ENCODE results near the gene YIF1A. TPM values are rescaled to one million over a fixed set of nuclear protein-coding genes. Genes with fewer than 3 reads are reported as not detected.

Gene YIF1A
- total and polyA plus RNA-seq, 2 of the 4 experiments (the other 2 are of a cell fraction), result 128 to 207 TPM

- WGBS, 2 experiments (ENCODE audit: extremely low coverage in 2 of 2, insufficient read length in 1 of 2), result 94% methylated on average over 8 of the region's 12 CpGs; no CpG with 5 or more reads in 1 of the 2 experiments
- H2AK5ac ChIP-seq (ENCODE audit: low read depth, low read length), result no peak overlapping the region
- TF ChIP-seq MAZ (IDR thresholded peaks at IDR 0.05; ENCODE audit: borderline replicate concordance, low read depth, low read length) (no peak), MXI1 (IDR thresholded peaks at IDR 0.05; ENCODE audit: borderline replicate concordance, low read depth, low read length) (no peak), BHLHE40 (IDR thresholded peaks at IDR 0.05; ENCODE audit: low read depth, low read length) (no peak), MAFK (IDR thresholded peaks at IDR 0.05; ENCODE audit: low read depth, low read length) (no peak), RAD21 (IDR thresholded peaks at IDR 0.05; ENCODE audit: low read length) (no peak), NFE2L2 (IDR thresholded peaks at IDR 0.05; ENCODE audit: low read depth, low read length) (no peak), POLR2A (IDR thresholded peaks at IDR 0.05; ENCODE audit: low read depth, low read length) (no peak), RCOR1 (IDR thresholded peaks at IDR 0.05; ENCODE audit: insufficient replicate concordance, low read length) (no peak), FOS (IDR thresholded peaks at IDR 0.05; ENCODE audit: low read depth, low read length) (no peak), SMC3 (IDR thresholded peaks at IDR 0.05; ENCODE audit: low read depth, low read length) (no peak), CHD1 (IDR thresholded peaks at IDR 0.05; ENCODE audit: low read depth, low read length) (no peak), ELK1 (IDR thresholded peaks at IDR 0.05; ENCODE audit: borderline replicate concordance, low read depth, low read length) (no peak), CEBPB (IDR thresholded peaks at IDR 0.05; ENCODE audit: low read depth, low read length) (no peak), CTCF (conservative IDR thresholded peaks at IDR 0.05; ENCODE audit: low read depth, low read length) (no peak)
- no peak overlapping the region for H3K56ac ChIP-seq (ENCODE audit: extremely low read depth, insufficient read depth, low read length)
- H3K4ac ChIP-seq (ENCODE audit: low read depth, low read length), result no peak overlapping the region
- POLR2A ChIA-PET (ENCODE audit: unreplicated experiment), result no interaction called here
- H3K27me3 ChIP-seq (ENCODE audit: control insufficient read depth, insufficient read depth, low read length), result no peaks in the 10 kb centered on the region
- H4K8ac ChIP-seq (ENCODE audit: low read depth in 2 of 2, low read length in 2 of 2), result no peak overlapping the region
- no peak overlapping the region for H2AFZ ChIP-seq (replicated peaks; ENCODE audit: low read length, poor library complexity)
- peaks cover 50% of the 10 kb centered on the region for H3K36me3 ChIP-seq (ENCODE audit: control insufficient read depth, insufficient read depth, low read length)
- peak overlapping the region; percentile 43 for H2AK9ac ChIP-seq (replicated peaks; ENCODE audit: low read depth, low read length, poor library complexity)
- no peak overlapping the region for H3K9ac ChIP-seq (ENCODE audit: low read depth, low read length)
- no peak overlapping the region for H3K4me3 ChIP-seq (ENCODE audit: insufficient read depth, low read depth, low read length)
- in situ Hi-C loops (cut with MboI; ENCODE audit: low sequenced_read_pairs), result no loop called here
- dilution Hi-C loops (cut with HindIII; ENCODE audit: low sequenced_read_pairs, unreplicated experiment), result no loop called here
- H4K20me1 ChIP-seq (ENCODE audit: insufficient read depth, low read length), result peaks cover 25% of the 10 kb centered on the region
- H4K5ac ChIP-seq (ENCODE audit: low read depth, low read length), result no peak overlapping the region
- intact Hi-C loops (cut with micrococcal nuclease), result no loop called here
- ATAC-seq (ENCODE audit: low read depth), result no peak
- H3K79me1 ChIP-seq (ENCODE audit: low read depth in 1 of 2, low read length in 2 of 2), result peaks cover 21 to 51% of the 10 kb centered on the region in 2 experiments
- no peak overlapping the region for H2BK20ac ChIP-seq (ENCODE audit: low read depth, low read length)
- DNase-seq, result no peak
- H3K9me1 ChIP-seq (ENCODE audit: insufficient read depth, low read length), result no peaks in the 10 kb centered on the region; the same call in 1 of the 2 replicates
- H3K4me1 ChIP-seq (ENCODE audit: control insufficient read depth, insufficient read depth, low read length), result peaks cover 8% of the 10 kb centered on the region; the same call in 1 of the 2 replicates
- no peaks in the 10 kb centered on the region for H3K9me3 ChIP-seq (ENCODE audit: control insufficient read depth, insufficient read depth, low read length)
- H4K91ac ChIP-seq (ENCODE audit: insufficient read depth, low read depth, low read length), result no peak overlapping the region
- H3K27ac ChIP-seq (ENCODE audit: insufficient read depth, low read length), result no peak overlapping the region
- no TSS peak for BruUV-seq (replicated peaks)
- no peak overlapping the region for H3K18ac ChIP-seq (ENCODE audit: low read depth, low read length)
- no peak overlapping the region for H2BK15ac ChIP-seq (ENCODE audit: low read depth, low read length)
- CTCF ChIA-PET, result no interaction called here
- no peak overlapping the region for H2BK5ac ChIP-seq (ENCODE audit: low read depth, low read length, poor library complexity, severe bottlenecking)
- H3K4me2 ChIP-seq (ENCODE audit: low read depth, low read length), result no peak overlapping the region
- H2BK120ac ChIP-seq (ENCODE audit: low read depth, low read length), result no peak overlapping the region
- H3K23ac ChIP-seq (ENCODE audit: low read depth, low read length), result no peak overlapping the region
- no peak overlapping the region for H3K14ac ChIP-seq (replicated peaks; ENCODE audit: low read depth, low read length)
These were observed 26.2 kb downstream of the YIF1A start for GRCh38 chr11:66262696-66263095.
